Aorta (tissue), 5 donors: Measurements from ENCODE around the gene ANKRD30A. TPM values are rescaled to one million over a fixed set of nuclear protein-coding genes. Genes with fewer than 3 reads are reported as not detected.
"Not testable (repeated sequence)": the region's sequence is repeated elsewhere in the genome, so short reads cannot be mapped to it uniquely, and the experiment has no call there.

Experiments used
- ATAC-seq: fragments of 200-7000 bp; cut with Tn5 transposase; one replicate; pipeline ENCODE4 v1.9.1; 2022; ENCODE audit warnings: moderate library complexity; ENCODE audit not compliant: low FRiP score
- DNase-seq, 2 donors: peaks; one replicate each; pipeline ENCODE4 v3.0.0-alpha.2; 2020
- H3K27ac ChIP-seq, 2 donors: one replicate each; pipeline ENCODE4 v1.5.1; 2013; ENCODE audit warnings: low read length in 2 of 2, mild to moderate bottlenecking in 2 of 2, moderate library complexity in 2 of 2, control low read depth in 1 of 2, inconsistent platforms in 1 of 2, low read depth in 1 of 2
- H3K27me3 ChIP-seq, 2 donors: one replicate each; pipeline ENCODE4 v1.6.1; 2013; ENCODE audit warnings: control low read depth in 1 of 2, low read length in 1 of 2, mild to moderate bottlenecking in 1 of 2, moderate library complexity in 1 of 2; ENCODE audit not compliant: insufficient read depth in 2 of 2, control insufficient read depth in 1 of 2
- H3K36me3 ChIP-seq, 2 donors: one replicate each; pipeline ENCODE4 v1.6.1; 2013; ENCODE audit warnings: control low read depth in 1 of 2, low read length in 1 of 2, mild to moderate bottlenecking in 1 of 2; ENCODE audit not compliant: insufficient read depth in 2 of 2, control insufficient read depth in 1 of 2
- H3K4me1 ChIP-seq, 2 donors: one replicate each; pipeline ENCODE4 v1.6.1; 2013; ENCODE audit warnings: low read length in 2 of 2, control low read depth in 1 of 2, mild to moderate bottlenecking in 1 of 2, moderate library complexity in 1 of 2; ENCODE audit not compliant: insufficient read depth in 2 of 2, control insufficient read depth in 1 of 2
- H3K4me3 ChIP-seq, 2 donors: one replicate each; pipeline ENCODE4 v1.5.1; 2013; ENCODE audit warnings: low read length in 2 of 2, control low read depth in 1 of 2, mild to moderate bottlenecking in 1 of 2
- H3K9me3 ChIP-seq: one replicate; pipeline ENCODE4 v1.6.1; 2013; ENCODE audit warnings: mild to moderate bottlenecking, low read length; ENCODE audit not compliant: control insufficient read depth
- WGBS, 2 donors: extraction: QIAGEN DNeasy Blood & Tissue Kit; methylation state at CpG; one replicate each; pipeline ENCODE4 v1.1.7; 2013; 5-methylcytosine and 5-hydroxymethylcytosine counted together
- intact Hi-C, 2 donors: fragments of 100-400 bp; cut with DNase I; formaldehyde crosslinking; loops; one replicate each; pipeline versions ENCODE4 v1.14.2 to v1.15.0; 2022
- polyA plus RNA-seq, 2 donors: library from polyadenylated mRNA; stranded (reverse); fragments of 200-250 nt; gene quantifications; one replicate each; pipeline ENCODE4 v1.2.3, GENCODE V29; 2013
- total RNA-seq, 2 donors: library from RNA; stranded (reverse); fragmentation: NEBNext Ultra II Directional; extraction: Animal tissue kit (Norgen Biotek cat#: 25700); gene quantifications; one replicate each; pipeline ENCODE4 v1.2.1, GENCODE V29; 2021
- donor health status: healthy with polysubstance abuse.
- donor health status: Bipolar disorder and iron deficiency.
- donor health status: DM: no; HTN: no; CAD: no.
- donor health status: DM: no; HTN: no; CAD: no.
- donor health status: DM: yes; HTN: yes; CAD: no.

ANKRD30A gene
- total and polyA plus RNA-seq, 4 donors, result not detected

- H3K27me3 ChIP-seq, ATAC-seq, H3K4me3 ChIP-seq, H3K27ac ChIP-seq, H3K4me1 ChIP-seq, DNase-seq, H3K9me3 ChIP-seq, H3K36me3 ChIP-seq, intact Hi-C loops: not testable (repeated sequence)
- 75 to 84% methylated on average over 8 to 13 of the region's 13 CpGs for WGBS, 2 donors
Measured at GRCh38 chr10:37171945-37172344, 46.5 kb downstream of the ANKRD30A start.

DNA sequence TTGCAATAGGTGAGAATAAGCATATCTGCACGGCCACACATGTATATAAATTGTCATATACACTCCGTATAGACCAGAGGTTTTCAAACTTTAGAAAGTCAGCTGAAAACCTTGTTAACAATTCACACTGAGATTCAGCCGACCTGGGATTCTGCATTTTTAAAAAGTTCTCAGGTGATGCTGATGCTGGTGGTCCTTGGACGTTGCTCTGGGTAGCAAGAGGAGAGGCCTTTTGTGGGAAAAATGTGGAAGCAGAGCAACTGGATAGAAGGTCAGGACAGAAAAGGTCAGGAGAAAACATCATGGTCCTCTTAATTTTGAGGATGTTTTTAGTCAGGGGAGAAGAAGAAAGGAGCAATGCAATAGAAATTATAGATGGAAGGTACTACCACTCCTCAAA is 52.9 kb downstream of the ANKRD30A start:
- H3K27ac ChIP-seq, ATAC-seq, H3K4me3 ChIP-seq, intact Hi-C loops, H3K36me3 ChIP-seq, H3K4me1 ChIP-seq, H3K27me3 ChIP-seq, H3K9me3 ChIP-seq, DNase-seq: not testable (repeated sequence)
- 58 to 59% methylated on average over 4 of the region's 4 CpGs for WGBS, 2 donors

DNA sequence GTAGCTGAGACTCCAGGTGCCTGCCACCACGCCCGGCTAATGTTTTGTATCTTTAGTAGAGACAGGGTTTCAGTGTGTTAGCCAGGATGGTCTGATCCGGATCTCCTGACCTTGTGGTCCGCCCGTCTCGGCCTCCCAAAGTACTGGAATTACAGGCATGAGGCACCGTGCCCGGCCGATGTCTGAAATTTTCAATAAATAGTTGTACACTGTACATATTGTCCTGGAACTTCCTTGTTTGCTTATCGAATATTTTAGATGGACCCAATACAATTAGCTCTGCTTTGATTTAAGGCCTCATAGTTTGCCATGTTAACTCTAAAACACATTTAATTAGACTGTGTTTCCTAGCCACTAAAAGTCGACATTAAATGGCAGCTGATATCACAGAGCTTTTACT is 57.3 kb downstream of the ANKRD30A start:
- H3K27ac ChIP-seq, H3K27me3 ChIP-seq, H3K9me3 ChIP-seq, DNase-seq, H3K4me3 ChIP-seq, intact Hi-C loops, H3K36me3 ChIP-seq, H3K4me1 ChIP-seq: not testable (repeated sequence)
- ATAC-seq, result peak; percentile 57
- 86 to 89% methylated on average over 6 of the region's 11 CpGs for WGBS, 2 donors

GRCh38 chr10:37206132-37206531 is 80.7 kb downstream of the ANKRD30A start:
- DNase-seq, result no peak
- Histone ChIP-seq H3K27ac (no peak overlapping the region), H3K27me3 (no peaks in the 10 kb centered on the region), H3K4me3 (no peak overlapping the region), H3K9me3 (no peaks in the 10 kb centered on the region), H3K4me1 (no peaks in the 10 kb centered on the region), H3K36me3 (no peaks in the 10 kb centered on the region)
- intact Hi-C loops, result no loop called here
- WGBS, 2 donors, result 80 to 83% methylated on average over 3 of the region's 3 CpGs
- ATAC-seq, result no peak

GRCh38 chr10:37220866-37221265 is 95.5 kb downstream of the ANKRD30A start:
- Histone ChIP-seq H3K9me3 (no peaks in the 10 kb centered on the region), H3K36me3 (no peaks in the 10 kb centered on the region), H3K4me3 (no peak overlapping the region), H3K27me3 (no peaks in the 10 kb centered on the region), H3K27ac (no peak overlapping the region), H3K4me1 (no peaks in the 10 kb centered on the region)
- DNase-seq (no peak), ATAC-seq (no peak)
- intact Hi-C loops, result no loop called here
- WGBS, 2 donors, result 0% methylated on average over 1 of the region's 1 CpG

DNA sequence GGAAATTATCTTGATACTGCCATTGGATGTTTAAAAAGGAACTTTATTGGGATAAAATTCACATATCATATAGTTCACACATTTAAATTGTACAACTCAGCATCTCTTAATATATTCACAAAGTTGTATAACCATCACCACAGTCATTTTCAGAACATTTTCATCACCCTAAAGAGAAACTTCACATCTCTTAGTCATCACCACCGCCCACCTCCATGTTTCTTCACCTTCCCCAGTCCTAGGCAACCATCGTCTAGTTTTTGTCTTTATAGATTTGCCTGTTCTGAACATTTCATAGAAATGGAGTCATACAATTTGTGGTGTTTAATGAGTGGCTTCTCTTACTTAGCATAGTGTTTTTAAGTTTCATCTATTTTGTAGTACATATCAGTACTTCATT is 96.6 kb downstream of the ANKRD30A start:
- intact Hi-C loops, result no loop called here

GRCh38 chr10:37225163-37225562 is 99.8 kb downstream of the ANKRD30A start:
- Histone ChIP-seq H3K9me3 (no peaks in the 10 kb centered on the region), H3K36me3 (no peaks in the 10 kb centered on the region), H3K27me3 (no peaks in the 10 kb centered on the region), H3K4me1 (no peaks in the 10 kb centered on the region), H3K27ac (no peak overlapping the region), H3K4me3 (no peak overlapping the region)
- DNase-seq (no peak), ATAC-seq (no peak)
- intact Hi-C loops, result no loop called here
- 70 to 79% methylated on average over 2 of the region's 2 CpGs for WGBS, 2 donors

More for the DNA sequence above, 96.6 kb downstream of the ANKRD30A start:
- Histone ChIP-seq H3K36me3 (no peaks in the 10 kb centered on the region), H3K27me3 (no peaks in the 10 kb centered on the region), H3K27ac (no peak overlapping the region), H3K4me3 (no peak overlapping the region), H3K9me3 (no peaks in the 10 kb centered on the region), H3K4me1 (no peaks in the 10 kb centered on the region)
- ATAC-seq (no peak), DNase-seq (no peak)
- WGBS, 2 donors, result 28 to 29% methylated on average over 2 of the region's 2 CpGs

GRCh38 chr10:37226524-37226923 is 101.1 kb downstream of the ANKRD30A start:
- H3K27me3 ChIP-seq, result no peaks in the 10 kb centered on the region
- H3K9me3 ChIP-seq, result no peaks in the 10 kb centered on the region
- ATAC-seq, result no peak
- no peaks in the 10 kb centered on the region for H3K36me3 ChIP-seq
- no peaks in the 10 kb centered on the region for H3K4me1 ChIP-seq
- no peak overlapping the region for H3K4me3 ChIP-seq
- intact Hi-C loops, result no loop called here
- H3K27ac ChIP-seq, result no peak overlapping the region
- no peak for DNase-seq

DNA sequence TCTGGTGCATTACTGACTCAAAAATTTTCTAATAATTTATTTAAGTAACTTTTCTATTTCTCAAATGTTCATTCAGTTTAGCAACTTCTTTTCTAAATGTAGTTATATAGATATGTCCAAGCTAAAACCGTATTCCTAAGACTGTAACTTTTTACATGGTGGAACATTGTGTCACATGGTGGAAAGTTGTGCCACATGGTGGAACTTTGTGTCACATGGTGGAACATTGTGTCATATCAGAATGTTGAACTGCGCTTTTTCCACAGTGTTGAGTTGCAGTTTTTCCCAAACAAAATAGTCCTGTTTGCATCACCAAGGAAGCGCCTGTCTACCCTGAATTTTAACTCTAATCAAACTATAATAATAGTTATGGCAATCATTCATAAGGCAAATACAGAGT is 109.3 kb downstream of the ANKRD30A start:
- Histone ChIP-seq H3K4me3 (no peak overlapping the region), H3K36me3 (no peaks in the 10 kb centered on the region), H3K27ac (no peak overlapping the region), H3K27me3 (no peaks in the 10 kb centered on the region), H3K4me1 (no peaks in the 10 kb centered on the region), H3K9me3 (no peaks in the 10 kb centered on the region)
- intact Hi-C loops, result no loop called here
- 85 to 86% methylated on average over 3 of the region's 3 CpGs for WGBS, 2 donors
- ATAC-seq (no peak), DNase-seq (no peak)
